ENCODE data around the gene ZNF746. TPM values are rescaled to one million over a fixed set of nuclear protein-coding genes. Genes with fewer than 3 reads are reported as not detected.
A peak's percentile ranks its signal among the peaks of the same experiment; 100 is the strongest.

The ZNF746 gene
- total and polyA plus RNA-seq, 2 donors (not counting 3 experiments of a cell fraction or from before 2014, with no cell fraction given) = 10.5 to 20.8 TPM

DNA sequence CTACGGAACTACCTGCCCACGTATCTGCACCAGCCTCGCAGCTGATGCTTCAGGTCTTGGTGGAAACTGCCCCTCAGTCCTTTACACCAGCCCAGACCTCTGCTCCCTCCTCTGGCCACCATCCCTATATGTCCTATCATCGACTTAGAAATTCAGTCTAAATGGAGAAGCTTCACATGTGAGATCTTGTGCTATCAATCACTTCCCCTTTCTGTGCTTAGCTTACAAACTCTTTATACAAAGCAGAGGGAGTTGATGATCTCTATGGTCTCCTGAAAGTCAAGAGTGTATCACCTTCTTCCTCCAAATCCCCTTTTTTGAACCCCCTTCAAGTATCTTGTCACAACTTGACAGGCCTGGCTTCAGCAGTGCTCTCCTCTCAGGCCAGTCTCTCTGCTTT, 67.4 kb downstream of the ZNF746 start:
- H3K9me3 ChIP-seq (replicated peaks; ENCODE audit: control insufficient read depth, insufficient read depth, low read length) = no peaks in the 10 kb centered on the region
- POLR2A ChIA-PET = no interaction called here
- DNase-seq (ENCODE audit: low read depth, low spot score) (no peak), FAIRE-seq (peak; percentile 12)
- intact Hi-C loops (cut with micrococcal nuclease) (no loop called here), dilution Hi-C loops (cut with MboI; ENCODE audit: extremely low pct_ligation_motif_present, low sequenced_read_pairs) (no loop called here)
- H2AFZ ChIP-seq (ENCODE audit: low read depth, low read length) = no peak overlapping the region
- no peaks in the 10 kb centered on the region for H3K79me2 ChIP-seq (ENCODE audit: control insufficient read depth, insufficient read depth, low read length)
- no peak overlapping the region for H3K4me2 ChIP-seq (ENCODE audit: insufficient read depth, low read length)
- H3K27me3 ChIP-seq (ENCODE audit: control insufficient read depth in 2 of 2, insufficient read depth in 2 of 2, low read length in 2 of 2) = no peaks in the 10 kb centered on the region
- TF ChIP-seq JUN (IDR thresholded peaks at IDR 0.05; ENCODE audit: borderline replicate concordance, insufficient read depth, insufficient read length, low read depth) = no peak
- no peak for TF ChIP-seq FOS (IDR thresholded peaks at IDR 0.05; ENCODE audit: borderline replicate concordance, insufficient read depth, low read length)
- no peak for TF ChIP-seq GATA2 (IDR thresholded peaks at IDR 0.05; ENCODE audit: insufficient read depth, insufficient read length, low read depth, low read length)
- no peak for TF ChIP-seq MYC (IDR thresholded peaks at IDR 0.05; ENCODE audit: low read depth, low read length)
- TF ChIP-seq EZH2 (IDR thresholded peaks at IDR 0.05; ENCODE audit: borderline replicate concordance, low read depth, low read length, severe bottlenecking) = no peak
- TF ChIP-seq, protein P1, sequence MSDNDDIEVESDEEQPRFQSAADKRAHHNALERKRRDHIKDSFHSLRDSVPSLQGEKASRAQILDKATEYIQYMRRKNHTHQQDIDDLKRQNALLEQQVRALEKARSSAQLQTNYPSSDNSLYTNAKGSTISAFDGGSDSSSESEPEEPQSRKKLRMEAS (IDR thresholded peaks at IDR 0.05; ENCODE audit: insufficient read depth, insufficient read length) = no peak
- TF ChIP-seq POLR2A (IDR thresholded peaks at IDR 0.05; ENCODE audit: low read depth, low read length) = no peak
- TF ChIP-seq, protein P2, sequence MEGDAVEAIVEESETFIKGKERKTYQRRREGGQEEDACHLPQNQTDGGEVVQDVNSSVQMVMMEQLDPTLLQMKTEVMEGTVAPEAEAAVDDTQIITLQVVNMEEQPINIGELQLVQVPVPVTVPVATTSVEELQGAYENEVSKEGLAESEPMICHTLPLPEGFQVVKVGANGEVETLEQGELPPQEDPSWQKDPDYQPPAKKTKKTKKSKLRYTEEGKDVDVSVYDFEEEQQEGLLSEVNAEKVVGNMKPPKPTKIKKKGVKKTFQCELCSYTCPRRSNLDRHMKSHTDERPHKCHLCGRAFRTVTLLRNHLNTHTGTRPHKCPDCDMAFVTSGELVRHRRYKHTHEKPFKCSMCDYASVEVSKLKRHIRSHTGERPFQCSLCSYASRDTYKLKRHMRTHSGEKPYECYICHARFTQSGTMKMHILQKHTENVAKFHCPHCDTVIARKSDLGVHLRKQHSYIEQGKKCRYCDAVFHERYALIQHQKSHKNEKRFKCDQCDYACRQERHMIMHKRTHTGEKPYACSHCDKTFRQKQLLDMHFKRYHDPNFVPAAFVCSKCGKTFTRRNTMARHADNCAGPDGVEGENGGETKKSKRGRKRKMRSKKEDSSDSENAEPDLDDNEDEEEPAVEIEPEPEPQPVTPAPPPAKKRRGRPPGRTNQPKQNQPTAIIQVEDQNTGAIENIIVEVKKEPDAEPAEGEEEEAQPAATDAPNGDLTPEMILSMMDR (IDR thresholded peaks at IDR 0.05; ENCODE audit: extremely low read depth in 1 of 2, insufficient read depth in 1 of 2, low read depth in 1 of 2, low read length in 2 of 2) = no peak
- TF ChIP-seq POLR2AphosphoS5 (IDR thresholded peaks at IDR 0.05; ENCODE audit: insufficient read depth, low read depth, low read length) = no peak
- H3K4me1 ChIP-seq (ENCODE audit: control insufficient read depth, extremely low read depth, insufficient read depth, low read length) = no peaks in the 10 kb centered on the region
- CTCF ChIA-PET = interaction anchor here (0.9 to 1.6 kb wide), 3 partner anchors 30 to 120 kb away, joined by 3 to 6 read pairs (median 3); partner anchors contain the start of gene ZNF777
- H3K36me3 ChIP-seq (ENCODE audit: control insufficient read depth in 2 of 2, extremely low read depth in 1 of 2, insufficient read depth in 2 of 2, low read length in 2 of 2) = peaks cover 4 to 12% of the 10 kb centered on the region in 2 experiments
- no peaks in the 10 kb centered on the region for H3K9me1 ChIP-seq (replicated peaks; ENCODE audit: control insufficient read depth, extremely low read depth, insufficient read depth, low read length)
- H3K9ac ChIP-seq (replicated peaks; ENCODE audit: extremely low read depth, insufficient read depth, low read length) = no peak overlapping the region
- no peak overlapping the region for H3K27ac ChIP-seq (ENCODE audit: insufficient read depth, low read depth, low read length)
- no peak overlapping the region for H3K4me3 ChIP-seq (replicated peaks in 1 of 3; ENCODE audit: insufficient read depth in 1 of 3, low read depth in 1 of 3, low read length in 3 of 3)
- BruUV-seq (replicated peaks) = no TSS peak
- no peaks in the 10 kb centered on the region for H4K20me1 ChIP-seq (replicated peaks; ENCODE audit: control insufficient read depth, extremely low read depth, insufficient read depth, low read length)
